Neural progenitor cell (in vitro differentiated cells): ENCODE results near the gene FANCL. TPM values are rescaled to one million over a fixed set of nuclear protein-coding genes. Genes with fewer than 3 reads are reported as not detected.
"Not testable (repeated sequence)": the region's sequence is repeated elsewhere in the genome, so short reads cannot be mapped to it uniquely, and the experiment has no call there.

Experiments
- DNase-seq: peaks from one replicate; pipeline ENCODE4 v3.0.0-alpha.2; 2016; ENCODE audit warnings: low spot score
- H2AFZ ChIP-seq: fragments of 200-600 bp; sonication (generic); replicated peaks from 2 replicates; pipeline ENCODE4 v1.6.1; 2016; ENCODE audit warnings: antibody characterized with exemption
- H3F3A ChIP-seq: fragments of 200-600 bp; sonication (generic); 2 replicates; pipeline ENCODE4 v1.6.1; 2016; ENCODE audit warnings: antibody characterized with exemption, low read depth
- H3K27ac ChIP-seq: fragments of 200-600 bp; sonication (generic); 2 replicates; pipeline ENCODE4 v1.5.1; 2016; ENCODE audit warnings: mild to moderate bottlenecking
- H3K27me3 ChIP-seq: fragments of 200-600 bp; sonication (generic); 2 replicates; pipeline ENCODE4 v1.6.1; 2016; ENCODE audit warnings: mild to moderate bottlenecking, moderate library complexity
- H3K36me3 ChIP-seq: fragments of 200-600 bp; sonication (generic); 2 replicates; pipeline ENCODE4 v1.5.1; 2016
- H3K4me1 ChIP-seq: fragments of 200-600 bp; sonication (generic); 2 replicates; pipeline ENCODE4 v1.6.1; 2016; ENCODE audit warnings: mixed run types
- H3K4me2 ChIP-seq: fragments of 200-600 bp; sonication (generic); 2 replicates; pipeline ENCODE4 v1.6.1; 2016
- H3K4me3 ChIP-seq: fragments of 200-600 bp; sonication (generic); 2 replicates; pipeline ENCODE4 v1.5.1; 2016
- H3K79me2 ChIP-seq: fragments of 200-600 bp; sonication (generic); 2 replicates; pipeline ENCODE4 v1.6.1; 2016; ENCODE audit warnings: low read depth
- H3K9ac ChIP-seq: fragments of 200-600 bp; sonication (generic); 2 replicates; pipeline ENCODE4 v1.6.1; 2016
- H3K9me3 ChIP-seq: fragments of 200-600 bp; sonication (generic); 2 replicates; pipeline ENCODE4 v1.5.1; 2016; ENCODE audit warnings: low read depth
- H4K20me1 ChIP-seq: fragments of 200-600 bp; sonication (generic); 2 replicates; pipeline ENCODE4 v1.6.1; 2016; ENCODE audit warnings: low read depth
- H3K27ac Mint-ChIP-seq: 3 replicates; pipeline ENCODE4 v1.8.0; 2021; ENCODE audit warnings: mixed read lengths
- H3K27me3 Mint-ChIP-seq: 2 replicates; pipeline ENCODE4 v1.8.0; 2022; ENCODE audit warnings: low read depth, mild to moderate bottlenecking, inconsistent platforms, moderate library complexity, mixed read lengths; ENCODE audit not compliant: insufficient read depth
- H3K36me3 Mint-ChIP-seq: 3 replicates; pipeline ENCODE4 v1.8.0; 2021; ENCODE audit warnings: mixed read lengths
- H3K4me1 Mint-ChIP-seq: 3 replicates; pipeline ENCODE4 v1.8.0; 2021; ENCODE audit warnings: mixed read lengths
- H3K4me3 Mint-ChIP-seq: 3 replicates; pipeline ENCODE4 v1.8.0; 2021; ENCODE audit warnings: mild to moderate bottlenecking, moderate library complexity, mixed read lengths
- H3K9me3 Mint-ChIP-seq: 3 replicates; pipeline ENCODE4 v1.8.0; 2020; ENCODE audit warnings: mixed read lengths
- CTCF ChIP-seq: fragments of 200-600 bp; sonication (generic); IDR thresholded peaks from 2 replicates; pipeline ENCODE4 v1.5.1; 2017; ENCODE audit warnings: antibody characterized with exemption, mild to moderate bottlenecking
- EZH2 ChIP-seq: fragments of 200-600 bp; sonication (generic); IDR thresholded peaks from 2 replicates; pipeline ENCODE4 v1.6.1; 2017; ENCODE audit warnings: antibody characterized with exemption, mild to moderate bottlenecking, moderate library complexity
- EZH2phosphoT487 ChIP-seq: fragments of 200-600 bp; sonication (generic); IDR thresholded peaks from 2 replicates; pipeline ENCODE4 v1.6.1; 2017; ENCODE audit warnings: antibody characterized with exemption
- total RNA-seq: library from RNA; depleted of rRNA; stranded (reverse); fragments of >200 nt; gene quantifications from 2 replicates; pipeline ENCODE4 v1.2.3, GENCODE V29; 2015; ENCODE audit warnings: low replicate concordance

FANCL gene
- total RNA-seq, 1 donor from 2014 or later, result 189 TPM

DNA sequence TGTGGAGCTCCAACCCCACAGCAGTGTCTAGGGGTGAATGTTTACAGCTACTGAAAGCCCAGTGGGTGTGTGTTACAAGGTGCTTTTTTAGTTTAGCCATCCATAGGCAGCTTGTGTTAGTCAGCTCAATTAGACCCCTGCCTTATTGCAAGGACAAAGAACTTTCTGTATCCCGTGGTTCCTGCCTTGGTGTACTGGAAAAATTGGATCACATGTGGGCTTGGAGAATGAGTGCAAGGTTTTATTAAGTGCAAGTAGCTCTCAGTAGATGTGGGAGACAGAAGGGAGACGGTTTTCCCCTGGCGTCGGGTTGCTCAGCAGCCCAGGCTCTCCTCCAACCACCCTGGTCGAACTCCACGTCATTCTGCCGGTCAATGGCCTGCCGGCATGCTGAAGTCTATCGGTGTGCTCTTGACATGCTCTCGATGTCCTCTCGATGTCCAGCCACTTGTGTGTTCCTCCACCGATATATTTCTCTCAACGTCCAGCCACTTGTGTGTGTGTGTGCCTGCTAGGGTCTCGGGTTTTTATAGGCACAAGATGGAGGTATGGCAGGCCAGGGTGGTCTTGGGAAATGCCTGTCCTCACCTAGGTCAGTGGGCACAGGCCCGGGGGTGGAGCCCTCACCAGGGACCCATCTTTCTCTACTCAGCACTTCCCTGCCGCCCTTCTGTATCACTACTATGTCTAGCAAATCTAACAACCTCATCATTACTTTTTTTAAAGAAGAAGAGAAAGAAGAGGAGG is 13.8 kb downstream of the FANCL start:
- no peak overlapping the region for H3K9ac ChIP-seq
- no peaks in the 10 kb centered on the region for H3K9me3 ChIP-seq
- DNase-seq, result no peak
- Mint-ChIP-seq H3K4me3 (no peak overlapping the region), H3K27ac (no peak overlapping the region), H3K36me3 (peaks cover 28% of the 10 kb centered on the region), H3K9me3 (peaks cover 5% of the 10 kb centered on the region), H3K27me3 (no peaks in the 10 kb centered on the region), H3K4me1 (no peaks in the 10 kb centered on the region)
- H3K79me2 ChIP-seq, result peaks cover 65% of the 10 kb centered on the region
- peaks cover 11% of the 10 kb centered on the region for H3K36me3 ChIP-seq
- H2AFZ ChIP-seq, result no peak overlapping the region
- TF ChIP-seq EZH2, result no peak
- TF ChIP-seq CTCF, result no peak
- no peak for TF ChIP-seq EZH2phosphoT487
- no peak overlapping the region for H3K4me2 ChIP-seq
- H3K27ac ChIP-seq, result no peak overlapping the region
- H3K4me1 ChIP-seq, result peaks cover 22% of the 10 kb centered on the region
- no peaks in the 10 kb centered on the region for H3K27me3 ChIP-seq
- peaks cover 13% of the 10 kb centered on the region for H3F3A ChIP-seq
- no peaks in the 10 kb centered on the region for H4K20me1 ChIP-seq
- no peak overlapping the region for H3K4me3 ChIP-seq

- Histone ChIP-seq H3K79me2 (peaks cover 52% of the 10 kb centered on the region), H4K20me1 (peaks cover 5% of the 10 kb centered on the region), H3K4me2 (no peak overlapping the region), H2AFZ (no peak overlapping the region), H3K27ac (no peak overlapping the region), H3K9ac (no peak overlapping the region), H3K36me3 (peaks cover 11% of the 10 kb centered on the region), H3K4me1 (no peaks in the 10 kb centered on the region), H3K4me3 (no peak overlapping the region), H3F3A (peaks cover 6% of the 10 kb centered on the region), H3K27me3 (no peaks in the 10 kb centered on the region), H3K9me3 (no peaks in the 10 kb centered on the region)
- Mint-ChIP-seq H3K9me3 (no peaks in the 10 kb centered on the region), H3K27ac (no peak overlapping the region), H3K4me1 (no peaks in the 10 kb centered on the region), H3K4me3 (no peak overlapping the region), H3K36me3 (peaks cover 30% of the 10 kb centered on the region), H3K27me3 (no peaks in the 10 kb centered on the region)
- TF ChIP-seq EZH2 (no peak), EZH2phosphoT487 (no peak), CTCF (no peak)
- no peak for DNase-seq
These were observed 19.2 kb downstream of the FANCL start for GRCh38 chr2:58221909-58222308.

GRCh38 chr2:58215429-58215828 is 25.7 kb downstream of the FANCL start:
- Histone ChIP-seq H2AFZ (no peak overlapping the region), H3K9ac (no peak overlapping the region), H4K20me1 (peaks cover 5% of the 10 kb centered on the region), H3K27ac (no peak overlapping the region), H3K9me3 (no peaks in the 10 kb centered on the region), H3K79me2 (peaks cover 64% of the 10 kb centered on the region), H3K4me1 (no peaks in the 10 kb centered on the region), H3K36me3 (peaks cover 46% of the 10 kb centered on the region), H3K4me2 (no peak overlapping the region), H3K27me3 (no peaks in the 10 kb centered on the region), H3K4me3 (no peak overlapping the region), H3F3A (no peaks in the 10 kb centered on the region)
- Mint-ChIP-seq H3K27me3 (peaks cover 6% of the 10 kb centered on the region), H3K4me1 (no peaks in the 10 kb centered on the region), H3K36me3 (peaks cover 71% of the 10 kb centered on the region), H3K4me3 (no peak overlapping the region), H3K27ac (no peak overlapping the region), H3K9me3 (peaks cover 25% of the 10 kb centered on the region)
- no peak for DNase-seq
- TF ChIP-seq EZH2phosphoT487 (no peak), EZH2 (no peak), CTCF (no peak)

DNA sequence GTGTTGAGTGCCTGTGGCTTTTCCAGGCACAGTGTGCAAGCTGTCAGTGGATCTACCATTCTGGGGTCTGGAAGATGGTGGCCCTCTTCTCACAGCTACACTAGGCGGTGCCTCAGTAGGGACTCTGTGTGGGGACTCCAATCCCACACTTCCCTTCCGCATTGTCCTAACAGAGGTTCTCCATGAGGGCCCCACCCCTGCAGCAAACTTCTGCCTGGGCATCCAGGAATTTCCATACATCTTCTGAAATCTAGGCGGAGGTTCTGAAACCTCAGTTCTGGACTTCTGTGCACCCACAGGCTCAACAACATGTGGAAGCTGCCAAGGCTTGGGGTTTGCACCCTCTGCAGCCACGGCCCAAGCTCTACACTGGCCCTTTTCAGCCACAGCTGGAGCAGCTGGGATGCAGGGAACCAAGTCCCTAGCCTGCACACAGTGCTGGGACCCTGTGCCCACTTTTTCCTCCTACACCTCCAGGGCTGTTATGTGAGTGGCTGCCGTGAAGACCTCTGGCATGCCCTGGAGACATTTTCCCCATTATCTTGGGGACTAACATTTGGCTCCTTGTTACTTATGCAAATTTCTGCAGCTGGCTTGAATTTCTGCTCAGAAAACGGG is 30.1 kb downstream of the FANCL start:
- not testable (repeated sequence) for H3K9me3 ChIP-seq, H3K27ac ChIP-seq, DNase-seq, H3K27me3 ChIP-seq, H2AFZ ChIP-seq, H3F3A ChIP-seq, H3K4me3 ChIP-seq, H3K27me3 Mint-ChIP-seq, H3K4me1 Mint-ChIP-seq, H4K20me1 ChIP-seq, H3K9ac ChIP-seq, H3K4me2 ChIP-seq, H3K4me3 Mint-ChIP-seq, H3K27ac Mint-ChIP-seq
- Mint-ChIP-seq H3K36me3 (peaks cover 63% of the 10 kb centered on the region), H3K9me3 (peaks cover 31% of the 10 kb centered on the region)
- Histone ChIP-seq H3K79me2 (peaks cover 44% of the 10 kb centered on the region), H3K4me1 (peaks cover 18% of the 10 kb centered on the region), H3K36me3 (peaks cover 41% of the 10 kb centered on the region)
